HG02840 (cell line): ENCODE data around the gene ENDOU.

Experiments used
- ATAC-seq: cut with Tn5 transposase; IDR thresholded peaks from one replicate; pipeline ENCODE4 v1.9.1; 2021; ENCODE audit warnings: mild to moderate bottlenecking, moderate library complexity, moderate number of reproducible peaks; ENCODE audit not compliant: unreplicated experiment, low FRiP score

ENDOU gene

DNA sequence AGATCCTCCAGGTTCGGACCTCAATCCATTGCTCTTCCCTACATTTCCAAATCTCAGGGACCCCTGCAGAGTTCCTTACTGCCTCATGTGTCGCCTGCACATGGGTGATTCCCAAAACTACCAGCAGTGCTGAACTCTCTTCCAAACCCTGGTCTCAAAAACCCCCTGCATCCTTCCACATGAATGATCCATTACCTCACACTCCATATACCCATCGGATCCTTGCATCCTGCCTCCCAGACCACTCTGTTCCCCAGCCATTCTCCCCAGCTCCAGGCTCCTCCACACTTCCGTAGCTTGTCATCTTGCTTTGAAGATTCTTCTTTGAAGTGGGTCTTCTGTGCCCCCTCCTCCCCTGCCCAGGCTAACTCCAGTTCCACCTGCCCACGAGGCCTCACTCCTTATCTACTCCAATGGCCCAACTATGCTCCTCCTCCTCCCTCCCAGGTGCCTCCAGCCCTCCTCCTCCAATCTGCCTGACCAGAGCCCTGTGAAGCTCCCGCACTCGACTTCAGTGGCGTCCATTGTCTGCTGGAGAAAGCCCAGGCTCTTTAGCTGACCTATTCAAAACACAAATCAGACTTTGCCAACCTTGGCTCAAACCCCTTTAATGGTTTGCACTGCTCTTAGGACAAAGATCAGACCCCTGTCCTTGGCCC lies 19.6 kb upstream of the ENDOU start:
- no peak for ATAC-seq

DNA sequence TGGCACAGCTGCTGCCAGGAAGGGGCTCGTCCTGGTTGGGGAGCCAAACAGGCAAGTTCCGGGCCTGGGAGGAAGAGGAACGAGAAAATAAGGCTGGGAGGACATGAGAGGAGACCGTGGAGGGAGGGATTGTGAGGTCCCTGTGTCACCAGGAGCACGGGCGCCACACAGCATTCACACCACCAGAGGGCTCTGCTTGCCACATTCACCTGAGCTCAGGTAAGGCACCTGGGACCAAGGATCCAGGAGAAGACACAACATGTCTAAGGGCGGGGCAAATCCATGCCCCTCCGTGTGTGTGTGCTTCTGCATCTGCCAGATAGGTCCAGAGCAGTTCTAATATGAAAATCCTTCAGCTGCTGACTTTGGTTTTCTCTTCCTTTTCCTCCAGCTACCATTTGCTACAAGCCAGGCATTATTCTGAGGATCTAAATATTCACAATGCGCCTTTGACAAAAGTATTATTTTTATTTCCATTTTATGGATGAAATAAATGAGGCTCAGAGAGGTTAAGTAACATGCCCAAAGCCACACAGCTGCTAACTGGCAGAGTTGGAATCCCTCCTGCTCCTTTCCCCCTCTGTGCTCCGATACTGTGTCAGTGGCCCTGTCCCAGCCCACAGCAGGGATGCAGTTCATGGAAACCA lies 18.8 kb upstream of the ENDOU start:
- no peak for ATAC-seq

DNA sequence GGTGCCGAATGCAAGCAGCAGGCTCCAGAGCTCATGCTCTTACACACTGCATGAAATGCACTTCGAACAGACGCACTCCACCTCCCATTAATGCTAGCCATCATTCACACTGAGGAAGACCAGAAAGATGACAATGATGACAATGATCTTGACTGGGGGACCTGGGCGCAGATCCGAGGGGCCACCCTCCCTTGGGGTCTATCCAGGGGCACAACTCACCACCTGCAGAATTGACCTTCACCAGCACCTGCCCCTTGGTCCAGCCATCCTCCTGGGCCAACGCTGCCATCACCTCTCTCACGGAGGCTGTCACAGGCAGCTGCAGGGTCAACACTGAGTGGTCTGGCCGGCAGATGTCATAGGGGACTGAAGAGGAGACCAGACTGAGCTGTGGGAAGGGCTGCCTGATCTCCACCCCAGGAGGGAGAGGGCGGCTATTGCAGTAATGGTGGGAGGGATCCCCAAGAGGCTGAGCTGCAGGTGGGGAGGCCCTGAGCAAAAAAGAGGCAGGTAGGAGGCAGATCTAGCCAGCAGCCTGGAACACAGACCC lies 18.1 kb upstream of the ENDOU start:
- ATAC-seq, result no peak

DNA sequence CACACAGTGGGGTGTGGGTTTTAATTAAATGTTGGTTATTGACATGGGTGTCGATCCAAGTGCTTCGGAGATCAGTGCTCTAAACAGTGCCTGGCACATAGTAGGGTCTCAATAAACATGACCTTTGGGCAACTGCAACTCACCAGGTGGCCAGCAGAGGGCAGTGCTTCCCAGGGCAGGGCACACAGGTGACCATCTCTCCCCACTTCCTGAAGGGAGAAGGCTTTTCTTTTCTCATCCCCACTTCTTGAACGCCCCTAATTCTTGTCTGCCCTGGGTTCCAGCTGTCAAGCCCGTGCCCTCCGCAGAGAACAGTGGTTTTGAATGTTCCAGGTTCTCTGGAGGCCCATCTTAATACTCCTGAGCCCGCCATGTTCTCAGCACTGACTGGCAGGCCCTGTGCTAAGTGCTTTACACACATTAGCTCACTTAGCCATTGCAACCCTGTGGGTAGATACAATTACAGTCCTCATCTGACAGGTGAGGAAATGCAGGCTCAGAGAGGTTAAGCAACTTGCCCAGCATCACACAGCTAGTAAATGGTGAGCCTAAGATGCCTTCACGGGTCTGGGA lies 17.0 kb upstream of the ENDOU start:
- no peak for ATAC-seq

DNA sequence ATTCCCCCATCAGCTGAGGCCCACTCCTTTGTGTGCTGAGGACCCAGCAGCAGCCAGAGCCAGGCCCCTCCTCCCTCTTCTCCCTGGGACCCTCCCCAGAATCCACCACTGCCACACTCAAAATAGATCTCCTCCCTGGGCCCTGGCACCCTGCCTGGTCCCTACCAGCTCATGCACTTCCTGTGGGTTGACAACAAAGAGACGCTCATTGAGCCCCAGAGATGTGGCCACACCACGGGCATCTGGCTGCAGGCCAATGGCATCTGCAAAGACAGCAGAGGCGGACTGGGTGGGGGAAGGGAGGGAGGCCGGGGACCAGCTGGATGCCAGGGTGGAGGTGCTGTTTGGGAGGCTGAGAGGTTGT lies 16.0 kb upstream of the ENDOU start:
- ATAC-seq, result no peak

DNA sequence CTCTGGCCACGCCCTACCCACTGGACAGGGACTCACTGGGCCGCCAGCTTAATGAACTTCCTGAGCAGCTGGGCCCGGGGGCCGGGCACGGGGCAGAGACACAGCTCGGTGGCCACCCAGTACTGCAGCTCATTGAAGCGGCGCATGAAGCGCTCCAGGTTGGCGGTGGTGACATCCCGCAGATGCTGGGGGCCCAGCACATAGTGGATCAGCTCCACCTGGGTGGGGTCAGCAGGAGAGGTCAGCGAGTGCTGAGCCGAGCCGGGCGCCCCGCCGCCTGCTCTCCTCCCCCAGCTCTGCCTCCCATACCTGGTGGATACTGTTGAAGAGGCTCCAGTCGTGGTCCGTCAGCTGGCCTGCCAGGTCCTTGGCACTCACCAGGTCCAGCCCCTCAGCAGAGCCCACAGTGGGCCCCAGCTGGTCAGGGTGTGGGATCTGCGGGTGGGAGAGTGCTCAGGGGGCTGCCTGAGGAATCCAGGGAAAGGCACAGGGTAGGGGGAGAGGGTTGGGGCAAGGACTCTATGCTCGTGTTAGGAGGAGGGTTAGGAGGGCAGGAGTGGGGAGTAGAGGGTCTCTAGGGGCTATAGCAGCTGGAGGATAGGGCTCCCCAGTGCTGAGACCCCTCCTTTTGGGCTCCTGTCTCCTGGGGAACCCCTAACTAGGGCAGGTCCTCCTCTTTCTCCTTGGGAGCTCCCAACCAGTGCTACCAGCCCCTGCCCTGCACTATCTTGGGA lies 15.5 kb upstream of the ENDOU start:
- ATAC-seq, result no peak

DNA sequence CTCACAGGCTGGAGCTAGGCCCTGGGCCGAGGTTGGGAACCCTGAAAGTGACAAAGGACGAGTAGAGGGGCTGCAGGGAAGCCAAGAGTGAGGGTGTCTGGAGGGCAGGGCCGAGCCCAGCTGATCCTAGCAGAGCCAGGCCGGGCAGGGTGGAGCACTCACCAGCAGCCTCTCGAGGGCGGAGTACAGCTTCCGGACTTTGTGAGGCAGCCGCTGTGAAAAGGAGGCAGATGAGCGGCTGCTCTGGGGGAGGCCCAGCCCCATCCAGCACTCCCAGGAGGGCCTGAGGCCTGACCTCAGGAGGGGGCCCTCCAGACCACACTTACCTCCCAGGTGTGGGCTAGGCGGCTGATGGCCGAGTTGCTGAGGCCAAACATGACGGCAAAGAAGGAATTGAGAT lies 14.7 kb upstream of the ENDOU start:
- ATAC-seq, result no peak

DNA sequence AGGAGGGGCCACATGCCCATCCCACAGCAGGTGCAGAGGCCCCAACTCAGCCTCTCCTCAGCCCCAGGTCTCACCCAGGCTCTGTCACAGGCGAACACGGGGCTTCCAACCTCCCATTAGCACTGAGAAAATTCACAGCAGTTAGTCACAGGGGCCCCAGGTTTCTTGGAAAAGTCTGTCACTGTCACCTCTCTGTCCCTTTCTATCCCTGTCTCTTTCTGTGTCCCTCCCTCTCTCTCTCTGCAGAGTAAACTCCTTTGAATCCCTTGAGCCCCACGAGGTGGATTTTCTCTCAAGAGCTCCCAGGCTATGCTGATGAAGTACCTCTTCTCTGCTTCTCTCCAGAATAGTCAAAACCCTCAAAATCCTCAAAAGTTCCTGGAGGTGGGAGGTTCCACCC lies 14.0 kb upstream of the ENDOU start:
- ATAC-seq, result no peak

DNA sequence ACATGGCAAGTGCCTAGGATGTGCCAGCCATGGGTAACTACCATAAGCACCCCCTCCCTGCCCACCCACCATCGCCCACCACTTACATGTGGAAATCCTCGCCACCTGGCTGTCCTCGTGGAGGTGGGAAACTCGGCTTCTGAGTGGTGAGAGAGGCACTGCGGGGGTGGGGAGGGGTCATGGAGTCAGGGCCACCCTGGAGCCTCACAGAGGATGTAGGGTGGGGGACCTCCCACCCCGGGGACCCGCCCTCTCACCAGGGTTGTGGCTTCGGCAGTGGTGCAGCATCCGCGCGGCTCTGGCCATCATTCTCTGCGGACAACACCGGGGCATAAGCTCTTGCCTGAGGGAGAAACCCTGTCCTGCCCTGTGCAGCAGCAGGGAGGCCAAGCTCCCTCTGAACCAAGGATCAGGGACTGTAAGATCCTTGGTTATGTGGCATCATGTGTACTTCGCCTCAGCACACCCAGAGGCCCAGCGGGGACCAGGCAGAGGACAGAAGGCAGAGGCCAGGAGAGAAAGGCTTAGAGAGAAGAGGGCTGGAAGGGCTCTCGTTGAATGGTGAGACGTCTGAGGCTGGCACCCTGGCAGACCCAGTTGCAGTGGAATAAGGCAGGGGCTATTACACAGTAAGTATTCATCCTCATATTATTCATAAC lies 12.8 kb upstream of the ENDOU start:
- ATAC-seq, result no peak

DNA sequence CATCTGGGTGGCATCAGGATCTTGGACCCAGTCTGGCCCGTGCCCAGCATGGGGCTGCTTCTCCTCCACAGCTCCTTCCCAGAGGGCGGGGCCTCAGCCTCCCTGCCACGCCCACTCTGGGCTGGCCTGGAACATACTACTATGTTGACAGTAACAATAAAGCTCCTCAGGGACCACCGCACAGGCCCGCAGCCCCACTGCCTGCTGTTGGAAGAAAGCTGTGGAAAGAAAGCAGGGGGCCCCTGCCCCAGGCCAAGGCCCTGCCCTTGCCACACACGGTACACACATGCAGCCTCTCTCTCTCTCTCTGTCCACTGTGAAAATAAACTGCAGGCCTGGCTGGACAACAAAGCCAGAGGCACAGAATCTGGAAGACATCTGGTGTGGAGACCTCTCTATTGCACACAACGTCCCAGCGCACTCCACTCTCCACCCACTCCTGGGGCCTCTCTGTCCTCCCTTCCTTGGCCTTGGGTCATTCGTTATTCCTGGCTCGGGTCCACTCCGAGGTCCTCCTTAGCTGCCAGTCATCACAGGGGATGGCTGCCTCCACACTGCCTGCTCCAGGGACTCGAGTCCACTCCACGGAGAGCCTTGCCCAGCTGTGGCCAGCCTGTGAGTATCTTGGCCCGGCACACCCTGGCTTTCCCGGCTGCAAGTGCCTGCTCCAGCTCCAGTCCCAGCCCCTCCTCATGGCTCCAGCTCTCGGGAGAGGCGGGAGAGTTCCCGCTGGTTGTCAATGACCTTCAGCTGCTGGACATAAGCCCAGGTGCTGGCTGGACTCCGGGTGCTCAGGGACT lies 11.8 kb upstream of the ENDOU start:
- ATAC-seq, result no peak

DNA sequence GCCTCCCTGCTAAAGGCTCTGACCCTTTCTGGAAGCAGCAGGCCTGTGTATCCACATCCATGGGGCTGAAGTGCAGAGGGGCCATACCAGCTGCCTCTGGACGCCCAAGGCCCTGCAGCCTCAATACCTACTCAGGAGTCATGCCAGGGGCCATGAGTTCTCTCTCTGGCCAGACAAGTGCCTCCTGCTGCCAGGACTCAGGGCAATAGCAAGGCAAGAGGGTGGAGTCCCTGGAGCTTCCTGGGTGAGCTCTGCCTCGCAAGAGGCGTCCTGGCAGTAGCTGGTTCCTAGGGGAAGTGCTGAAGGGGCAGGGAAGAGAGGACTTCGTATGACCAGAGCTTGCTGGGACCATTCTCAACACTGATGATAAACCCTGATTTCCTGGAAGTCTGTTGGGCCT lies 10.9 kb upstream of the ENDOU start:
- ATAC-seq, result no peak

DNA sequence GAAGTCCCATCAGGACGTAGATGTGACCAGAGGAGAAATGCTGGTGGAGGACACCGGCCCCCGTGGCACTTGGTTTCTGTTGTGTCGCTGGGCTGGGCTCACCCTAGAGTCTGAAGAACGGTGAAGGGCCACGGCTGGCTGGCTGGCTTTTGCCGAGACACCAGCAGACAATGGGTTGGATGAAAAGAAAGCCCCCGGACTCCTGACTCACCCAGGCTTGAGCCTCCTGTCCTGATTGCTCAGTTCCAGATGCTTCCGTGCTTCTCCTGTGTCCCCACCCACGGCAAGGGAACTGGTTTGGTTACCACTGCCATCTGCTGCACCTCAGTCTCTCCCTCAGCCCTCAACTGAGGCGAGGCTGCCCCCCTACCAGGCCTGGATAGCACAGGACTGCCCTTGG lies 10.4 kb upstream of the ENDOU start:
- ATAC-seq, result no peak

DNA sequence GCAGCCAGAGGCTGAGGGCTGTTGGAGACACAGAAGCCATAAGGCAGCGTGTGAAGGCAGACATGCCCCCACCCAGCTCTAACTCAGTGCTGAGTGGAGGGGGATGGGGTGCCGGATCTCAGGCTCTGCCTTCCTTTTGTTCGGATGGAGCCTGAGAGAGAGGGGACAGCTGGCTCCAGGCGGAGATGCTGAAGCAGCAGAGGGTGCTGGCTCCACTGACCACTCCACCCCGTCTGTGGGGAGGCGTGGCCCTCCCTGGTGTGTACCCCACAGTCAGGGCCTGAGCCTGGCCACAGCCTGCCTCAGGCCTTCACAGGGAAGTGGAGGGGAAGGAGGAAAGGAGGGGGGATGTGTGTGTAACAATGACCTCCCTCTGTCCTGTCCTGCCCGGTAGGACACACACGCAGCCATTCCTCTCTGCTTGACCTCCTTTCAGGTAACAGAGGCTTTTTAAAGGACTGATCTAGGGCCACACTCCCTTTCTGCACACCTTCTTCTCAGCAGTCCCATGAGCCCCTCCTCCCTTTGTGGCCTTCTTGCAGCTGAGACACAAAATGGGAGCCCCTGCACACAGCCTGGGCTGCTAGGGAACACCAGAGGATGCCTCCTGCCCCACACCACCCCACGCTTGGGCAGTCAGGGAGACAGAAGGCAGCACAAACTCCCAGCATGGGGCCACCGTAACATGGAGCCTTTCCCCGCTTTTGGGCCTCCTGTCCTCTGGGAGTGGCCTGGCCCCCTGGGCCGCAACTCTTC lies 9.6 kb upstream of the ENDOU start:
- no peak for ATAC-seq

DNA sequence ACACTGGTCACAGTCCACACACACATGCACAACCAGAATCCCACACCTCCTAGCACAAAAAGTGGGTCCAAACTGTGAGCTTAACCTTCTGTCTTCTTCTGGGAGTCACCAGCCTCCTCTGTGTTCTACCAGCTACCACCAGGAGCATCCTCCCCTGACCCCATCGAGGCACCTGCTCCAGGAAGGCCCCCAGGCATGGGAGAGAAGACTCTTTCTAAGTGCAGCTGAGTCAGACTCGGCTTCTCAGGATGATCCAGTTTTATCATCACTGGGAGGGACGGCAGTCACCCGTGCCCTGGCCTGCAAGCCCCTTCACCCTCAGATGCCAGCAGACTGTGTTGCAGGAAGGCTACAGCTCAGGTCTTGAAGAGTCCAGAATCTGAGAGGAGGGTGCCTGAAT lies 7.9 kb upstream of the ENDOU start:
- no peak for ATAC-seq

DNA sequence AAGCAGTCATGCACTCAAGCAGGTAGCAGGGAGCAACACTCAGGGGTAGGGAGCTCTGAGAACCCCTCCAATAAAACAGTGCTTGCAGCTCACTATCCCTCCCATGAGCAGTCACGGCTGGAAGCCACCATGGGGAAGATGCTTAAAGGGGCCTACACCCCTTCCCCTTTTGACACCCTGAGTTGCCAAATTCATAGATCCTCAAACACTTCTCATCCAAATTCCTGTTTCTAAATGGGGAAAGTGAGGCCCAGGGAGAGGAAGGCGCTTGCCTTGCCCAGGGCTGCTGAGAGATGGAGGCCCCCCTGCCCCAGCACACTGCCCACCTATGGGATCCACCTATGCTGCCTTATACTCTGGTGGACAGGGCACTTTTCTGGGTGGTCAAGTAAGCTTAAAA lies 7.2 kb upstream of the ENDOU start:
- no peak for ATAC-seq

DNA sequence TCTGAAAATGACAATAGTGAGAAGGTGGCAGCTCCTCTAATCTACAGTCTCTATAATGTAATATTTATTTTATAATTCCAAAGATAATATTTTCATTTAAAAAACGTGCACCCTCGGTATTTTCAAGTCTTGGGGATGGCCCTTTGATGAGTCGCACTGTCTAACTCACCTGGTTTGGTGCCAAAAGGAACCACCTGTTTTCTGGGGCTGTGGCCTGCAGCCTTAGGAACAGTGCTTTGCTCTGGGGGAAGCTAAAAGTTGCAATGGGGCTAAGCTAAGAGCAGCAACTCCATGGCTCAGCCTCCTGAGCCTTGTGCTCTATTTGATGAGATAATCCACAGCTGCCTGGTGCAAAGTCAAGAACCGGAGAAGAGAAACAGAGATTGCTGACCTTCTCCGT lies 6.4 kb upstream of the ENDOU start:
- no peak for ATAC-seq

DNA sequence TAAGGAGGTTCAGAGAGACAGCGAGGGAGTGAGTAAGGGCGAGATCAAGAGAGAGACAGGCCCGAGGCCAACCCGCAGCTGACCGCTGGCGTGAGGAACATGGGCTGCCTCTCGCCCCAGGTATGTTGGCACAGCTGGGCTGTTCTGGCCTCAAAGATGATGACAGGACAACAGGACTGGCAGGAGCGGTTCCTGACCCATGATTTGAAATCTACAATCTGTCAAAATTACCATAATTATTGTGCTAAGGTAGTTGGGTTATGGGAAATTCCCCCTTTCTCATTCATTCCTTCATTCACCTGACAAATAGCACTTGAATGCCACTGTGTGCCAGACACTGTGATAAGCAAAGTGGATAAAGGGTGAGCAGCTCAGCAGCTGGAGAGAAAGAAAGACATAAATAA lies 5.1 kb upstream of the ENDOU start:
- no peak for ATAC-seq

DNA sequence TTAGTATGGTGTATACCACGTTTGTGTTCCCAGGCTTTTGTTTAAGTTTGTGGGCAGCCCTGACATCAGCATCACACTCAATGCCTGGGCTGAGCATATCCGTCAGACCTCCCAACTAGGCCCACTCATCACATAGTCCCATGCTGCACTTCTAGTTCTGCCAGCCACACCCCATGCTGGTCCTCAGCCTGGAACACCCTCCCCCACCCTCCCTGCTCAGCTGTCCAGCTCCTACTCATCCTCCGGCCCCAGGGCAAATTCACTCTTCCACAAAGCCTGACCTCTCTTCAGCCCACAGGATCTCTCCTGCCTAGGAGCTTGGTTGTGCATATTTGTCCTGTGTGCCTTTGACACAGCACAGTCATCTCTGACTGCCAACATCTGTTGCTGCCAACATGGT lies 3.9 kb upstream of the ENDOU start:
- ATAC-seq, result no peak

DNA sequence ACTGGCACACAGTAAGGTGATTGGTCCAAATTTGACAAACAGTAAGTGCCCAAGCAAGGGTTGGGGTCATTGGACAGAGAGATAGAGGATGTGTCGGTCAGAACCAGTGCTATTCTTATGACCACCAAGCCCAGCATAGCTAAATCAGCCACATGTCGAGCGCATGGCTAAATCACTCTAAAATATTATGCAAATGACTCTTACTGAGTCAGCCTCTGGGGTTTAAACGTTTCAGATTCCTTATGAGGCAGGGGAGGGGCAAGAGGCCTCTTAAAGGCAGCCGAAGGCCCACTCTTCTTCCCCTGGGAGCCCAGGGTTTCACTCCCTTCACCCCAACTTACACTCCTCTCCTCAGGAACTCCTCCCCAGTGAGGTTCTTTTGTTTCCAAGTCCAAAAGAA lies 603 bp upstream of the ENDOU start:
- peak; percentile 67 for ATAC-seq
